GM18505 (cell line): ENCODE measurements around the gene ADCK2.
"Not testable (repeated sequence)": the region's sequence is repeated elsewhere in the genome, so short reads cannot be mapped to it uniquely, and the experiment has no call there.

ENCODE experiments used
- ATAC-seq: cut with Tn5 transposase; IDR thresholded peaks from one replicate; pipeline ENCODE4 v1.9.1; 2021; ENCODE audit not compliant: unreplicated experiment
- POLR2A ChIP-seq: IDR thresholded peaks from 4 replicates; pipeline ENCODE4 v1.6.1; 2011; ENCODE audit warnings: borderline replicate concordance; ENCODE audit not compliant: insufficient read depth, insufficient read length; ENCODE audit errors: extremely low read depth

Gene ADCK2

GRCh38 chr7:140672382-140673062 lies at the start of gene ADCK2:
ADCK2 (plus strand) TSS chr7:140672945; CDS start chr7:140673331, 386 bp downstream.
- TF ChIP-seq POLR2A = peak; percentile 55
- peak; percentile 49 for ATAC-seq

GRCh38 chr7:140623980-140624379 lies 48.8 kb upstream of the ADCK2 start:
- no peak for TF ChIP-seq POLR2A
- no peak for ATAC-seq

DNA sequence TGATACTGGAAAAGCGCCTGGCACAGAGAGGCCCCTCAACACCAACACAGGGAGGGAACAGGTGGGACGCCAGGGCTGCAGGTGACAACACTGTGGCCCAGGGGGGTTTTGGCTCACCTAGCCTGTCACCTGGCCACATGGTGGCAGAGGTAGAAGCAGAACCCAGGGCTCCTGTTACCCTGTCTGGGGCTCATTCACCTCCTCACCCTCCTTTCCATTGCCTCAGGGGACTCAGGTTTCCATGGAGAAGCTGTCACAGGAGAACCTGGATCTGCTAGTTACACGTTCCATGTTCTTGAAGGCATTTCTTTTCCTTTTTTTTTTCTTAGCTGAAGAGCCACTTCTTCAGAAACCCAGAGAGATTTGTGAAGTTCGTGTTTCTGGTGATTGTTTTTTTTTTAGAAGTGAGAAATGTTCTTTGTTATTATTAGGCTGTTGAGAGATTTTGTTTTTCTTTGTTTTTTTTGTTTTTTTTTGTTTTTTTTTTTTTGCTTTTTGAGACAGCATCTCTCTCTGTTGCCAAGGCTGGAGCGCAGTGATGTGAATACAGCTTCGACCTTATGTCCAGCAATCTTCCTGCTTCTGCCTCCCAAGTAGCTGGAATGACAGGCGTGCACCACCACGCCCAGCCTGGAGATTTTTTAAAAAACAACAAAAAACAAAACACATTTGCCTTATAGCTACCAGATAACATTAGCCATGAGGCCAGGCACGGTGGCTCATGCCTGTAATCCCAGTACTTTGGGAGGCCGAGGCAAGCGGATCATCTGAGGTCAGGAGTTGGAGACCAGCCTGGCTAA lies 48.2 kb upstream of the ADCK2 start:
- ATAC-seq = no peak
- no peak for TF ChIP-seq POLR2A

- ATAC-seq = not testable (repeated sequence)
Observed at GRCh38 chr7:140625192-140625558, 47.6 kb upstream of the ADCK2 start.

GRCh38 chr7:140625908-140626868 lies 46.6 kb upstream of the ADCK2 start:
- TF ChIP-seq POLR2A = no peak
- ATAC-seq = no peak

- TF ChIP-seq POLR2A = no peak
Observed at GRCh38 chr7:140631021-140631420, 41.7 kb upstream of the ADCK2 start.

DNA sequence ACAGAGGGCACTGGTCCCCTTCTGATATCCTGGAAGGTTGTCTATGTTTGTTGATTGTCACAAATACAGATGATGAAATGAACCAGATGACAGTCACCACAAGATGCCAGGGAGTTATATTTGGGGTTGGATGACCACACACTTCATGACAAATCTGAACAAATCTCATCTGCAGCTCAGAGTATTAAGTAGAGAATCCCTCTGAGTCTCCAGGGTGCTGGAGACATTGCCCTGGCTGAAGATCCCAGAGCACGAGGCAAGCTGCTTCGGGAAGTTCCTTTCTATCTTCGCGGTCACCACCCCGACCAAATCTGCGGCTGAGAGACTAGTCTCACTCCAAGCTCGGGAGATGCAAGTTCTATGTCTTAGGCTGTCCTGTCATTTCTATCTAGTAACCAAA lies 41.1 kb upstream of the ADCK2 start:
- no peak for TF ChIP-seq POLR2A
- ATAC-seq = no peak

More at GRCh38 chr7:140631021-140631420, 41.7 kb upstream of the ADCK2 start:
- ATAC-seq = no peak

- no peak for ATAC-seq
- TF ChIP-seq POLR2A = no peak
Observed at GRCh38 chr7:140635345-140635744, 37.4 kb upstream of the ADCK2 start.

GRCh38 chr7:140635816-140636215 lies 36.9 kb upstream of the ADCK2 start:
- no peak for TF ChIP-seq POLR2A
- no peak for ATAC-seq

DNA sequence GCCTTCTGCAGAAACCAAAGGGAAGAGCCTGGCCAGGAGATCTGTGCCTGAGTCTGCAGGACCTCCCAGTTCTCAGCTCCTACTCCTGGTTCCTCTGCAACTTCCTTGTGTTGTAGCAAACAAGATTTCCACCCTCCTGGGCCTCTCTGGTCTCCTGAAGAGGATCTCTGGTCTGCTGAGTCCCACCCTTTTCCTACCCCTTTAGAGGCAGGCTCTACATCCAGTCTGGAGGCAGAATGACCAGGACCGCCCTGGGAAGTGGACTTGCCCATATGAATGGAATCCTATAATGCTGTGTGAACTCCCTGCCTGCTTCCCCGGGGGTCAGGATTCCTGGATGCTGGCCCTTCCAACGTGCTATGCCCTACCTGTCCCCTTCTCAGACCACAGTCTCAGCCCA lies 35.3 kb upstream of the ADCK2 start:
- no peak for ATAC-seq
- no peak for TF ChIP-seq POLR2A

- TF ChIP-seq POLR2A = no peak
- ATAC-seq = no peak
Observed at GRCh38 chr7:140638173-140638791, 34.5 kb upstream of the ADCK2 start.

- TF ChIP-seq POLR2A = no peak
- no peak for ATAC-seq
Observed at GRCh38 chr7:140639366-140640053, 33.2 kb upstream of the ADCK2 start.
